WTC11 (cell line): ENCODE measurements around the gene DCBLD2. TPM values are rescaled to one million over a fixed set of nuclear protein-coding genes. Genes with fewer than 3 reads are reported as not detected.

Experiments used
- ATAC-seq: fragments of 200-7000 bp; cut with Tn5 transposase; 2 replicates; pipeline ENCODE4 v1.10.0; 2021; ENCODE audit warnings: mild to moderate bottlenecking, moderate library complexity
- CTCF ChIA-PET: fragments of 300-600 bp; sonication (Branson Sonifier 250); formaldehyde crosslinking; loops from one replicate; lab custom pipeline; 2021; ENCODE audit warnings: antibody characterized with exemption; lab: Charles Lee
- POLR2A ChIA-PET: fragments of 350-600 bp; sonication (Branson Sonifier 250); formaldehyde crosslinking; loops from one replicate; lab custom pipeline; 2021; ENCODE audit warnings: antibody characterized with exemption; lab: Charles Lee
- DNase-seq: peaks from one replicate; pipeline ENCODE4 v3.0.0; 2021; ENCODE audit warnings: low spot score
- H3K27ac Mint-ChIP-seq: 2 replicates; pipeline ENCODE4 v1.8.0; 2021; ENCODE audit warnings: mixed read lengths
- H3K27me3 Mint-ChIP-seq: 2 replicates; pipeline ENCODE4 v1.8.0; 2021; ENCODE audit warnings: low read depth, mild to moderate bottlenecking, moderate library complexity, mixed read lengths
- H3K36me3 Mint-ChIP-seq: 2 replicates; pipeline ENCODE4 v1.8.0; 2021; ENCODE audit warnings: mixed read lengths
- H3K4me1 Mint-ChIP-seq: 2 replicates; pipeline ENCODE4 v1.8.0; 2022; ENCODE audit warnings: mixed read lengths
- H3K4me3 Mint-ChIP-seq: 2 replicates; pipeline ENCODE4 v1.8.0; 2021; ENCODE audit warnings: mild to moderate bottlenecking, moderate library complexity, mixed read lengths
- H3K9me3 Mint-ChIP-seq: 2 replicates; pipeline ENCODE4 v1.8.0; 2021; ENCODE audit warnings: mixed read lengths
- ATF1 ChIP-seq: sonication (generic); formaldehyde crosslinking; IDR thresholded peaks from 2 replicates; pipeline ENCODE4 v1.8.1; 2023; ENCODE audit warnings: mild to moderate bottlenecking, moderate library complexity, missing genetic modification reagents
- CTCF ChIP-seq: fragments of 200-600 bp; IDR thresholded peaks from 2 replicates; pipeline ENCODE4 v1.8.0; 2022; ENCODE audit warnings: antibody characterized with exemption
- NR1H2 ChIP-seq: sonication (generic); formaldehyde crosslinking; IDR thresholded peaks from 2 replicates; pipeline ENCODE4 v1.9.0; 2021; ENCODE audit warnings: mild to moderate bottlenecking, moderate library complexity, missing genetic modification reagents
- PRDM15 ChIP-seq: sonication (generic); formaldehyde crosslinking; IDR thresholded peaks from 2 replicates; pipeline ENCODE4 v1.8.0; 2022; ENCODE audit warnings: missing genetic modification reagents
- ZNF281 ChIP-seq: sonication (generic); formaldehyde crosslinking; IDR thresholded peaks from 2 replicates; pipeline ENCODE4 v1.8.0; 2023; ENCODE audit warnings: mild to moderate bottlenecking, missing genetic modification reagents
- ZNF317 ChIP-seq: sonication (generic); formaldehyde crosslinking; IDR thresholded peaks from 2 replicates; pipeline ENCODE4 v1.8.1; 2023; ENCODE audit warnings: low read depth, mild to moderate bottlenecking, moderate library complexity, missing genetic modification reagents, borderline replicate concordance
- ZNF416 ChIP-seq: fragments of 250-450 bp; sonication (Bioruptor Pico); IDR thresholded peaks from 2 replicates; pipeline ENCODE4 v1.9.0; 2021; ENCODE audit warnings: mild to moderate bottlenecking, inconsistent platforms
- ZNF532 ChIP-seq: fragments of 250-450 bp; sonication (Bioruptor Pico); IDR thresholded peaks from 2 replicates; pipeline ENCODE4 v1.9.0; 2021; ENCODE audit warnings: mild to moderate bottlenecking, borderline replicate concordance
- ZSCAN18 ChIP-seq: fragments of 250-450 bp; sonication (Bioruptor Pico); IDR thresholded peaks from 2 replicates; pipeline ENCODE4 v2.1.2; 2022; ENCODE audit warnings: mild to moderate bottlenecking, moderate library complexity
- total RNA-seq: library from RNA; stranded (reverse); gene quantifications from 3 replicates; pipeline ENCODE4 v1.2.3, GENCODE V29; 2021

Gene DCBLD2
- total RNA-seq, 1 experiment from 2014 or later: 47.9 TPM

- no peak for TF ChIP-seq ZSCAN18 (CRISPR knock-in tag)
- no peak for TF ChIP-seq CTCF
- TF ChIP-seq ZNF416 (CRISPR knock-in tag): no peak
- no peak for TF ChIP-seq ZNF532 (CRISPR knock-in tag)
These were observed 9.2 kb downstream of the DCBLD2 start (continued) for GRCh38 chr3:98892263-98892662.

GRCh38 chr3:98890965-98891910 lies 10.3 kb downstream of the DCBLD2 start:
- no peak for ATAC-seq
- H3K9me3 Mint-ChIP-seq: no peaks in the 10 kb centered on the region
- DNase-seq: no peak
- POLR2A ChIA-PET: interaction anchor here (0.6 to 1.9 kb wide), 2 partner anchors 11 to 217 kb away, joined by 3 to 9 read pairs; partner anchors contain the start of gene DCBLD2
- TF ChIP-seq ZNF281 (CRISPR knock-in tag) (no peak), ATF1 (CRISPR knock-in tag) (no peak), ZNF317 (CRISPR knock-in tag) (no peak), PRDM15 (CRISPR knock-in tag) (peak; percentile 75), ZNF416 (CRISPR knock-in tag) (no peak), NR1H2 (no peak)
- TF ChIP-seq, all 79 proteins: peak for 1
- Mint-ChIP-seq H3K4me1 (peaks cover 53% of the 10 kb centered on the region), H3K27me3 (no peaks in the 10 kb centered on the region), H3K27ac (no peak overlapping the region), H3K36me3 (no peaks in the 10 kb centered on the region), H3K4me3 (no peak overlapping the region)
- CTCF ChIA-PET: interaction anchor here (1.0 to 1.1 kb wide), 2 partner anchors 10 to 234 kb away, joined by 3 read pairs; partner anchors contain the start of gene DCBLD2
